Measurements from ENCODE around the gene PSTPIP2.

PSTPIP2 gene

GRCh38 chr18:46060359-46060841 lies 11.7 kb downstream of the PSTPIP2 start:
- H2AFZ ChIP-seq (ENCODE audit: low read depth, low read length, severe bottlenecking): no peak overlapping the region
- H4K20me1 ChIP-seq (ENCODE audit: low read depth, low read length): no peaks in the 10 kb centered on the region

DNA sequence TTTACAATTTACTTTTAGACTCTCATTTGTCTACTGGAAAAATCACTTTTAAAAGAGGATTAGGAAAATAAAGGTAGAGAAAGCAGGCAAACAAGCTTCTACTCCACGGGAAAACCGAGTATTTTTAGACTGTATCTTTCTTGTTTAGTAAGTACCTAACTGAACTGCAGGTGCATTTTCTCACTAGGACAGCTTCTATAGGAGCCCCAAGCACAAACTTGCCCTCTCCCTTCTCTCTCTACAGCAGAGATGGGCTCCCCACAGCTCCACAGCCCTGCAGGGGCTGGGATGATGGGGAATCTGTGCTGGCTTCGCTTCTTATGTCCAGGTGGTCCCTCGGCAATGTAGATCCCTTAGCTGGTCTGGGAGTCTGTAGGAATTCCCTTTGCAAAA lies 16.2 kb downstream of the PSTPIP2 start:
- no peaks in the 10 kb centered on the region for H3K79me2 ChIP-seq (ENCODE audit: insufficient read depth, low read length)
- no peaks in the 10 kb centered on the region for H3F3A ChIP-seq (ENCODE audit: insufficient read depth)
- no peaks in the 10 kb centered on the region for H3K9me2 ChIP-seq (replicated peaks; ENCODE audit: insufficient read depth, low read length)
- H3K27ac ChIP-seq (ENCODE audit: low read depth, low read length): no peak overlapping the region
- H3K4me3 ChIP-seq (ENCODE audit: insufficient read depth, low read length, poor library complexity, severe bottlenecking): no peak overlapping the region
- H4K20me1 ChIP-seq (ENCODE audit: low read depth, low read length): no peaks in the 10 kb centered on the region
- no peak overlapping the region for H3K9ac ChIP-seq (ENCODE audit: low read length)
- TF ChIP-seq CTCF (IDR thresholded peaks at IDR 0.05; ENCODE audit: insufficient read depth, low read length, poor library complexity, severe bottlenecking) (no peak), EZH2phosphoT487 (conservative IDR thresholded peaks at IDR 0.05; ENCODE audit: low read length) (no peak)
- no peaks in the 10 kb centered on the region for H3K36me3 ChIP-seq (ENCODE audit: low read length)
- no peak overlapping the region for H3K4me2 ChIP-seq (ENCODE audit: low read depth, low read length, poor library complexity, severe bottlenecking)
- no peak overlapping the region for H2AFZ ChIP-seq (ENCODE audit: low read depth, low read length, severe bottlenecking)
- H3K9me3 ChIP-seq (ENCODE audit: insufficient read depth, low read length): no peaks in the 10 kb centered on the region
- H3K27me3 ChIP-seq (ENCODE audit: low read length): no peaks in the 10 kb centered on the region

More at GRCh38 chr18:46060359-46060841, 11.7 kb downstream of the PSTPIP2 start:
- Histone ChIP-seq H3K9ac (ENCODE audit: low read length) (no peak overlapping the region), H3K4me2 (ENCODE audit: low read depth, low read length, poor library complexity, severe bottlenecking) (no peak overlapping the region), H3K36me3 (ENCODE audit: low read length) (no peaks in the 10 kb centered on the region), H3K79me2 (ENCODE audit: insufficient read depth, low read length) (no peaks in the 10 kb centered on the region), H3K27ac (ENCODE audit: low read depth, low read length) (no peak overlapping the region), H3F3A (ENCODE audit: insufficient read depth) (no peaks in the 10 kb centered on the region), H3K9me2 (replicated peaks; ENCODE audit: insufficient read depth, low read length) (no peaks in the 10 kb centered on the region), H3K27me3 (ENCODE audit: low read length) (no peaks in the 10 kb centered on the region), H3K4me3 (ENCODE audit: insufficient read depth, low read length, poor library complexity, severe bottlenecking) (no peak overlapping the region), H3K9me3 (ENCODE audit: insufficient read depth, low read length) (no peaks in the 10 kb centered on the region)
- TF ChIP-seq EZH2phosphoT487 (conservative IDR thresholded peaks at IDR 0.05; ENCODE audit: low read length): no peak
- no peak for TF ChIP-seq CTCF (IDR thresholded peaks at IDR 0.05; ENCODE audit: insufficient read depth, low read length, poor library complexity, severe bottlenecking)

- Histone ChIP-seq H4K20me1 (ENCODE audit: low read depth, low read length) (no peaks in the 10 kb centered on the region), H3F3A (ENCODE audit: insufficient read depth) (no peaks in the 10 kb centered on the region), H3K9me3 (ENCODE audit: insufficient read depth, low read length) (no peaks in the 10 kb centered on the region), H2AFZ (ENCODE audit: low read depth, low read length, severe bottlenecking) (no peak overlapping the region), H3K9me2 (replicated peaks; ENCODE audit: insufficient read depth, low read length) (no peaks in the 10 kb centered on the region), H3K9ac (ENCODE audit: low read length) (no peak overlapping the region), H3K4me3 (ENCODE audit: insufficient read depth, low read length, poor library complexity, severe bottlenecking) (no peak overlapping the region), H3K36me3 (ENCODE audit: low read length) (no peaks in the 10 kb centered on the region), H3K27me3 (ENCODE audit: low read length) (no peaks in the 10 kb centered on the region), H3K79me2 (ENCODE audit: insufficient read depth, low read length) (no peaks in the 10 kb centered on the region), H3K4me2 (ENCODE audit: low read depth, low read length, poor library complexity, severe bottlenecking) (no peak overlapping the region), H3K27ac (ENCODE audit: low read depth, low read length) (no peak overlapping the region)
- TF ChIP-seq CTCF (IDR thresholded peaks at IDR 0.05; ENCODE audit: insufficient read depth, low read length, poor library complexity, severe bottlenecking): no peak
- no peak for TF ChIP-seq EZH2phosphoT487 (conservative IDR thresholded peaks at IDR 0.05; ENCODE audit: low read length)
Measured at GRCh38 chr18:46054956-46055837, 16.9 kb downstream of the PSTPIP2 start.

All from SU-DHL-6 (cell line).